Stimulated activated CD8-positive, alpha-beta memory T cell treated with anti-CD3 and anti-CD28 coated beads, Interleukin-7, amount 100 ng/mL, for 24 hours (primary cell): Measurements from ENCODE around the gene ABHD12B.
"Not testable (repeated sequence)": the region's sequence is repeated elsewhere in the genome, so short reads cannot be mapped to it uniquely, and the experiment has no call there.

Experiments
- DNase-seq: peaks from one replicate; pipeline ENCODE4 v3.0.0-alpha.2; 2020; ENCODE audit warnings: low read depth

ABHD12B gene

DNA sequence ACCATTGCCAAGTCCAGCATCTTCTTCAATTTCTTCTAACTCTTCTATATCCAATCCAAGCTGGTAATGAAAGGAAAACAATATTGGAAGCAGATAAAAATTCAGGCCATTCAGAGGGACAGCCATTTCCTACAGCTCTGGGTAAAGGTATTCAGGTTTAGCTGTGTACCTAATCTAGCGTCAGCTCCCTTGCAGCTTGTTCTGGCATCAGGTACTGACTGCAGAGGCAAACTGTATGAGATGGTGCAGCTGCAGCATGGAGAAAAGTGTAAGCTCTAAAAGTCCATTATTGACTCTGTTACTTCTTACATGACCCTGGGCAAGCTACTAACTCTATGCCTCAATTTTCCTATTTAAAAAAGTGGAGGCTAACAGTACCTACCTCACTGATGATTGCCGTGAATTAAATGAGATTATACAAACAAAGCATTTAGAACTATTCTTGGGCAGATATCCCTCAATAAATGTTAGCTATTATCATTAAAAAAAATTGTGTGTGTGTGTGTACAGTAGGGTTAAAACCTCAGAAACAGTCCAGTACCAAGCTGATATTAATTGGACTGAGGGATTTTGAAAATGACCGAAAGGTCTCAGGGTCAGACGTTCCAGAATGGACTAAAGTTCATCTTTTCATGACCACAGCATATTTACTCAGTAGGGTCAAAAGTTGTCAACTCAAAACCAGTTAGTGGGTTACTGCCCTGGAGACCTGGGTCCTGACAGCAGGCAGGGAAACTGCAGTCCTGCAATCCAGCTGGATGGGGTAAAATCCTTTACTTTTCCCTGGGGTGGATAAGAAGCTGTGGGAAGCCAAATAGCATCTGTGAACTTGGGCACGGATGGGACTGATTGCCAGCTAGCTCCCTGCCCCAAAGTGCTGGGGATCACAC is 63.5 kb downstream of the ABHD12B start:
- DNase-seq = no peak

DNA sequence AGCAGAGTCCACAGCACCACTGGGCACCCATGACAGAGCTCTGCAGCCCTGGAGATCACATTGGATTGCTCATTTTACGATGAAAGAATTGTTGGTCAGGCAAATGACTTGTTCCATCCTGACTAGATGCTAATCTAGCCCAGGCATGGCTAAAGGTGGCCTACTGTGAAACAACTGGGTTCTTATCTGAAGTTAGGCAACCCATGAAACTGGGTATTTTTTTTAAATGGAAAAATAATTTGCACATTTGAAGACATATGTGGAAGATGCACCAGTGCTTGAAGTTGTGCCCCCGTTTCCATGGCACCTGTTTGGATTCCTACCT is 64.1 kb downstream of the ABHD12B start:
- no peak for DNase-seq

DNA sequence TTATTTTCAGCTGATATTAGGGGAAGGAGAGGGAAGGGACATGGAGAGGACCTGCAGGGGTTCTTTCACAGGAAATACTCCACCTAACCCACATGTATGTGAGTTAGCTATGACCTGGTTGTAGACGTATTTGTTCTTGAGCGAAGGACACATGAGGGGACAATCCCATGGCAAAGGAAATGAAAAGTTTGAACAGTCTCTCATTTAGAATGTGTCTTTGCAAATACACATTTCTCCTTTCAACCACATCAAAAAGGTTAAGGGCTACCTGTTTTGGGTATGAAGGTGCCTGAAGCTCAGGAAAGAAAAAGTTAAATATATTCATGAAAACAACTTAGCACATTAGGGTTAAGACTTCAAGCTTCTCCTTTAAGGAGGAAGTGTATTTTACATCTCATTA is 65.0 kb downstream of the ABHD12B start:
- no peak for DNase-seq

DNA sequence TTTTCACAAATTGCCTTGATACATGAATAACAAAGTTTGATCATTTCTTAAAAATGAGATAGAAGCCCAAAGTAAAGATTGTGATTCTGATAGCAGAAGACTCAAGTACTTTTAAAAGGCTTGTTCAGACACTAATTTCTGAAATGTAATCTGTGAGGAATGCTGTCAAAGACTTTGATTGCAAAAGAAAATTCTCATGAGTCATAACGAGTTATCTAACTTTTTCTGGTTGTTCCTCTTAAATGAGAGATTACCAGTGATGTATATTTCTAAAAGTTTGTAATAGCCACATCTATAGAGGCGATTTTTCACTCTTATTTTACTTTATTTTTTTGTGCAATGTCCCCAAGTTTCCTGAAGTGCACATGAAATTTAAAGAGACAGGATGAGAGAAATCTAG is 65.5 kb downstream of the ABHD12B start:
- DNase-seq = no peak

DNA sequence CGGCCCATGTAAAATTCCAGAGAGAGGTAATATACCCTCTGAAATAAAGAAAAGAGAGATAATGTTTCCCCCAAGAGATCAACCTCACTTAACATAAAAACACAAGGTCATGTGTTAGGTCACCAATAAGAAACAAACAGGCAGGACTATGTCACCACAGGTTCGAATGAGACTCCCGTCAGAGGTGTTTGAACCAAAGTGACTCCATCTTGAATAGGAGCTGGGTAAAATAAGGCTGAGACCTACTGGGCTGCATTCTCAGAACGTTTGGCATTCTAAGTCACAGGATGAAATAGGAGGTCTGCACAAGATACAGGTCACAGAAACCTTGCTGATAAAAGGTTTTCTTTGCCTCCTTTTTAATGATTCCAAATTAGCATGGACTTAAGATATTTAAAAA is 65.9 kb downstream of the ABHD12B start:
- no peak for DNase-seq

DNA sequence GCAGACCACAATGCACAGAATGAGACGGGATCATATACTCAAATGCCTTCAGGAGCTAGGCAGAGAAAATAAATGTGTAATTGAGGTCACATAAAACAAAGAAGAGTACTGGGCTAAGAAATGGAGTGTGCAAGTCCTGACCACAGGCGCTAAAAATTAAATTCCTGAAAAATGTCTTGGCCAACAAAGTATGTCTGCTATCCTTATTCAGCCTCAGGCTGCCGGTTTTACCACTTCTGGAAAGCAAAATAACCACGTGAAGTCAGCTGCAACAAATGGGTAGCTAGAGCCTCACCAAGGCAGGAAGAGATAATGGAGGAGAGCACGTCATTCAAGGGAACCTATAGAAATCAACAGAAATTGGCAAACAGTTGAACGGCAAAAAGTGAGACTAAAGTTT is 69.3 kb downstream of the ABHD12B start:
- no peak for DNase-seq

DNA sequence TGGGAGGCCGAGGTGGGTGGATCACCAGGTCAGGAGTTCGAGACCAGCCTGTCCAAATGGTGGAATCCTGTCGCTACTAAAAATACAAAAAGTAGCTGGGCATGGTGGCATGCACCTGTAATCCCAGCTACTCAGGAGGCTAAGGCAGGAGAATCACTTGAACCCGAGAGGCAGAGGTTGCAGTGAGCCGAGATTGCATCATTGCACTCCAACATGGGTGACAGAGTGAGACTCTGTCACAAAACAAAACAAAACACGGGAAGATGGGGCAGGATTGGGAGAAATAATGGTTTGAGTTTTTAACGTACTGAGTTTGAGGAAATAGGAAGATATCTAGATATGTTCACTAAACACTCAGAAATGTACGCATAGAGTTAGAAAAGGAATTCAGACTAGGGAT is 69.8 kb downstream of the ABHD12B start:
- not testable (repeated sequence) for DNase-seq

DNA sequence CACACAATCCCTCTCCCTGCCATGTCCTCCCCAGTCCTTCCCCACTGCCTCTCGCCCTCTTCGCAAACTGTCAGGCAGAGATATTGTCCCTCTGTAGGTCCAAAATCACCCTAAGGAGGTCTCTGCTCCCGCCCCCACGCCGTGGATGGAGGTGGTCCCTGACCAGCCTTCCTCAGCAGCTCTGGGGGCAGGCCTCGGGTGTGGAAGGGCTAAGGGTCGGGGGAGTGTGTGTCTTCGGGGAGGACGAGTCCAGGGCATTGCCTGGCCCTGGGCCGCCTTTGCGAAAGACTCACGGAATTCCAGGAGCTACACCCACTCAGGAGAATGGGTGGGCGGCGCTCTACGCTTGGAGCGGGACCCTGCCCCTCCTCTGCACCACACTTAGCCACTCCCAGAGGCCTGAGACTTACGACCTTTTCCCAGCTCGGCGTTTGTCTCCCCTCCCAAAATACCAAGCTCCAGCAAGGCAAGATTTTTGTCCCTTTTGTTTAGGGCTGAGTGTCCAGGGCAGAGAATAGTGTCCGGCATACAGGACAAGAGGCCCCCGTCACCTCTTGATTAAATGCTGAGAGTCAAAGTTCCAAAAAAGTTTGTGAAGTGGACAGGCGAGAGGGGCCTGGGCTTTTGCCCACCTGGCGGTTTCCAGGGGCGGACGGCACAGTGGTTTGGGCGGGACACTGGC is 71.5 kb downstream of the ABHD12B start:
- DNase-seq = no peak

DNA sequence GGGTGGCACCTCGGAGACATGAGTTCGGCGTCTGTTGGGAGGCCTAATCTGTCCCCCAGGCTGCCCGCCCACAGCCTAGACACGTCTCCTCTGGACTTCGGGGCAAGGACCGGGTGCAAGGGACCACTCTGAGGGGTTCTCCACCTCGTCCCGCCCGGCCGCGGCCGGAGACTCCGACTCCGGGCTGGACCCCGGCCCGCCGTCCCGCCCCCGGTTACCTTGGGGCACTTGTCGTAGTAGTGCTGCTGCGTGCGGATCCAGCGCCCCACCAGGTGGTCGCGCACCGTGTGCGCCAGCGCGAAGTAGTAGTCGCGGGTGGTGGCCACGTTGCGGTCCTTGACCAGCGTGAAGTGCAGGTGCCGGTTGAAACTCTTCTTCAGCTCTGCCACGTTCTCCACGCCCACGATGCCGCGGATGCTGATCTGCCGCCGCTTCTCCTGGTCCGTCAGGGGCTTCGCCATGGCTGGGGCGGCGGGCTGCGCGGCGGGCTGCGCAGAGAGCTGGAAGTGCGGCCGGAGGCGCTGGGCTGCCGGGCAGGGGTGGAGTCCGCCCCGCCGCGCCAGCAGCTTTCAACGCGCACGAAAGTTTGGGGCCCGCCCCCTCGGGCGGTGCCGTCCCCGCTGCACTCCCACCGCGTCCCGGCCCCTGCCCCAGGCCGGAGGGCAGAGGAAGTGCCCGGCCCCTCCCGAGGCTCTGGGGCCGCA is 72.2 kb downstream of the ABHD12B start, which contains the start of gene PYGL:
Gene PYGL (minus strand): TSS at position 541 of the 704 bp plus-strand sequence. CDS start 80 bp downstream, at position 461.
- DNase-seq = no peak

DNA sequence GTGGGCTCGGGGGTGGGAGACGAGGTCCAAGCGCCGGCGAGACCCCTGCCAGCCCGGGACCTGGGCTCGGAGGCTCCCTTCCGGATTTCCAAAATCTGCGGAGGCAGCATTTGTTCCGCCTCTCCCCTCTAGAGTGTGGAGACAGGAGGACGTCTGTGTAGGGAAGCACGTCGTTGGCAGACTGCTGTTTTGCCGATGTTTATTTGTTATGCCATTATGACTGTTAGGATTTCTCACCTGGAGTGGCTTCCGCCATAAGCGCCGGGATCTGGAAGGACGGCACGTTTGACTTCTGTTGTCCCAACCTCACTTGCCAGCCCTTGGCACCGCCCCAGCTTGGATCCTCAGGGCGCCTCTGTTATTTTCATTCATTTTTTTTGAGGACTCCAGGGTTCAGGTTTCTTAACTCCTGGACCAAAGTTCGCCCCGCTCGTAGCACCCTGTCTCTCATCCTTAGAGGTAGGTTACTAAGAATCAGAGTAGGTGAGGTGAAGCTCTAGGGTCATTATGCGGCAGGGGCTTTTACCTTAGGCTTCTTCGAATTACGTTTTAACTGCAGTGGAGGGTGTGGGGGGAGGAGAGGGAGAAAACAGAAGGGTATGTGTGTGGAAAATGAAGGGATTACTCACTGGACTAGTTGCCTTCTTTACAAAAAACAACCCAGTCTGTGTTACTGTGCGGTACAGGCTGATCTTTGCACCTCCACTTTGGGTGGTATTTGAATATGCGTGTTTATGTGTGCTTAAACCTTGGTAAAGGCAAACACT is 73.0 kb downstream of the ABHD12B start:
- DNase-seq = no peak

DNA sequence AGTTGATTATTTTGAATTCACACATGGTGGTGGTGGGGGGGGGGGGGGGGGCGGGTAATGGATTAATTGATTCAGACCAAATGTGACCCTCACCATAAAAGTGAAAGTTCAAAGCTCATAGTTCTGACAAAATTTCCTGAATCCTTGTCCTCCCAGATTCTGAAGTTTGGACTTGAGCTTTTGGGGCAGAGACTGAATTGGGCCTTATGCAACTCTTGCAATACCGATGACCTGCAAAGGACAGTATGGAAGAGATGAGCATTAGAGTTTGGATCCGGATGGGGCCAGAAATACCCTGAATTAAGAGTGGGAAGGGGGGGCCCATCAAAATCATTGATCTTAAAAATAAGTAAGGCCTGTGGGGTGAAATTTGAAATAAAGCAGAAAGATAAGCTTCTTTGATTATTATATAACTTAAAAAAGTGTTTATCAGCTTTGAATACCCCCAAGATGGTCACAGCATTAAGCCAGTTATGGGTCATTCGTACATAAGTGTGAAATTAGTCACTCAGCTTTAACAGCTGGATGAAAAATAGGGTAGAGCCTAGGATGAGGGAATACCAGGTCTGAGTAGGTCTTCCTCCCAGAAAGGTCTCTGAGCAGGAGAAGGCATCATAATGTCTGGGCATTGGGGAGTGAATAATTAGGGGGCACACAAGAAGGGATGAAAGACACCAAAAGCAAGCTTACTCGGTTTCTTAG is 74.5 kb downstream of the ABHD12B start:
- DNase-seq = no peak

DNA sequence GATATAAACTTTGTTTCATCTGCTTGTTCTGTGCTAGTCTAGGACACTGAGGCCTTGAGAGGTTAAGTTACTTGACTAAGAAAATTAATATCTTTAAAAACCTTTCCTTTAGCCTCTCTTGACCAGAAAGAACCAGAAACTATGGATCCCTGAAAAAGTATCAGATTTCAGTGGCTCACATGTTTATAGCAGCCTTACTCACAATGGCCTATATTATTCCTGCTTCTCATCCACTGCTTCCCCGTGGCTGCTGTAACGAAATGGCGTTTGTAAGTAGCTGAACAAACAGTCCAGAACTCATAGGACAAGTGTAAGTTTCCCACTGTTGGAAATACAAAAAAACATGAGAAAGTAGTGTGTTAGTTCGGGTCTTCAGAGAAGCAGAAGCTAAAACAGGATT is 75.6 kb downstream of the ABHD12B start:
- no peak for DNase-seq

DNA sequence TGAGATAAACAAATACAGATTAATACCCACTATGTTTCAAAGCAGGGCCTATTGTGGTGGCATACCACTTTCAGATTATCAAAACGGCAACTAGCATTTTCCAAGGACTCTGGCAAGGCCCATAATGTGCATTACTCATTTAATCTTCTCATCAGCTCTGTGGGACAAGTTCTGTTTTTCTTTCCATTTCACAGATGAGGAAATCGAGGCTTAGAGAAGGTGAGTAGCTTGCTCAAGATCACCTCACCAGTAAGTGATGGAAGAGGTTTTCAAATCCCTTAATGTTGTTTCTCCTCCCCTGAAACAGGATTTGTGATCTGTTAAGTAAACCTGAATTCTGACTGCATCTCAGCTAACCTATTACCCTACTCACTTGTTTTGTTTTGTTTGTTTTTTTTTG is 76.4 kb downstream of the ABHD12B start:
- no peak for DNase-seq

DNA sequence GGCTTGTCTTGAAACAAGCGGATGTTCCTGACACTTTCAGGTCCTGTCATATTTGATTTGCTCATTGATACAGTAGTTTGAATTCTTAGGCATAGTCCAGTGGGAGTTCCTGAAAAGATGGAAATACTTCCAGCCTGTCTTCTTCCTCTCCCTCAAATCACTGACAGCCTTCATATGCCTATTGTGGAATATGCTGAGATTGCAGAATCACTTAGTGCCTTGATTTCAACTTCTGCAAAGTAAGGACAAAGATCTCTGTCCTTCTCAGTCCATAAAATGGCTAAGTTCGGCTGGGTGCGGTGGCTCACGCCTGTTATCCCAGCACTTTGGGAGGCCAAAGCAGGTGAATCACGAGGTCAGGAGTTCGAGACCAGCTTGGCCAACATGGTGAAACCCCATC is 79.2 kb downstream of the ABHD12B start:
- DNase-seq = no peak

DNA sequence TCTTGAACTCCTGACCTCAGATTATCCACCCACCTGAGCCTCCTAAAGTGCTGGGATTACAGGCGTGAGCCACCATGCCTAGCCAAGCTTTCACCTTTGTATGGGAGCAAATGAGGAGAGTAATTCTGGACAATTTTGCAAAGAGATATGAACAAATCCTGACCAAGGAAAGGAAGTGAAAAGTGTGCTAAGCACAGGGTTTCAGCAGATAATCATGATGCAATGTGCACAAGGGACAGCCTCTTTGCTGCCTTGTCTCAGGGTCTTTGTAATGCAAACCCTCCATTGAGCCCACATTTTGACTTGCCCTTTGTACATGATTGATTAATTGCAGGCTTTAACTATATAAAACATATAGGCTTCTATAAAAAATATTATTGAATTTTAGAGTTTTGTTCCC is 81.6 kb downstream of the ABHD12B start:
- no peak for DNase-seq
